Measurements from ENCODE around the gene ZNF611.

- TF ChIP-seq CTCF (IDR thresholded peaks at IDR 0.05; ENCODE audit: low read depth, low read length, missing input control) (no peak), EGR1 (IDR thresholded peaks at IDR 0.05; ENCODE audit: low read depth in 2 of 2) (no peak), TAF1 (conservative IDR thresholded peaks at IDR 0.05) (no peak), HNF4A (conservative IDR thresholded peaks at IDR 0.05) (no peak), JUND (IDR thresholded peaks at IDR 0.05) (no peak), YY1 (IDR thresholded peaks at IDR 0.05) (no peak), RAD21 (IDR thresholded peaks at IDR 0.05) (no peak), REST (IDR thresholded peaks at IDR 0.05) (no peak), MAX (IDR thresholded peaks at IDR 0.05) (no peak), ATF3 (IDR thresholded peaks at IDR 0.05) (no peak)
Observed at GRCh38 chr19:52700673-52701072, 34.2 kb downstream of the ZNF611 start.
